Activated B cell treated with CpG ODN at 0.5 μM for 24 hours (primary cell): ENCODE measurements around the gene TRAF1. TPM values are rescaled to one million over a fixed set of nuclear protein-coding genes. Genes with fewer than 3 reads are reported as not detected.

Source experiments
- ATAC-seq: fragments of 200-7000 bp; cut with Tn5 transposase; one replicate; pipeline ENCODE4 v1.10.0; 2021; ENCODE audit warnings: low read depth, mild to moderate bottlenecking, moderate library complexity
- CTCF ChIA-PET: fragments of 350-600 bp; sonication (Branson Sonifier 250); formaldehyde crosslinking; loops from one replicate; lab custom pipeline; 2021; ENCODE audit warnings: antibody characterized with exemption; lab: Charles Lee
- POLR2A ChIA-PET: fragments of 350-600 bp; sonication (Branson Sonifier 250); formaldehyde crosslinking; loops from one replicate; lab custom pipeline; 2021; ENCODE audit warnings: antibody characterized with exemption; lab: Charles Lee
- DNase-seq: peaks from one replicate; pipeline ENCODE4 v3.0.0; 2022
- H3K27ac Mint-ChIP-seq: one replicate; pipeline ENCODE4 v1.8.0; 2020; ENCODE audit warnings: mixed read lengths
- H3K27me3 Mint-ChIP-seq: one replicate; pipeline ENCODE4 v1.8.0; 2021; ENCODE audit warnings: mixed read lengths
- H3K36me3 Mint-ChIP-seq: one replicate; pipeline ENCODE4 v1.8.0; 2021; ENCODE audit warnings: low read depth, mixed read lengths
- H3K4me1 Mint-ChIP-seq: one replicate; pipeline ENCODE4 v1.8.0; 2021; ENCODE audit warnings: mixed read lengths
- H3K4me3 Mint-ChIP-seq: one replicate; pipeline ENCODE4 v1.8.0; 2020; ENCODE audit warnings: mild to moderate bottlenecking, mixed read lengths
- H3K9me3 Mint-ChIP-seq: one replicate; pipeline ENCODE4 v1.8.0; 2020; ENCODE audit warnings: mixed read lengths
- CTCF ChIP-seq: fragments of 200-600 bp; IDR thresholded peaks from one replicate; pipeline ENCODE4 v1.8.0; 2022; ENCODE audit warnings: antibody characterized with exemption, mild to moderate bottlenecking
- intact Hi-C: fragments of 100-400 bp; cut with micrococcal nuclease; formaldehyde crosslinking; loops from one replicate; pipeline ENCODE4 v1.15.1; 2024
- total RNA-seq: library from RNA; stranded (reverse); gene quantifications from 2 replicates; pipeline ENCODE4 v1.2.3, GENCODE V29; 2022

TRAF1 gene
- total RNA-seq, 1 donor from 2014 or later: 130 TPM

GRCh38 chr9:120893611-120894307 is 32.8 kb downstream of the TRAF1 start:
- peak; percentile 15 for ATAC-seq
- intact Hi-C loops: no loop called here
- H3K9me3 Mint-ChIP-seq: no peaks in the 10 kb centered on the region
- no peaks in the 10 kb centered on the region for H3K36me3 Mint-ChIP-seq
- DNase-seq: no peak
- no peak for TF ChIP-seq CTCF
- peak overlapping the region; percentile 61 for H3K4me3 Mint-ChIP-seq
- H3K27me3 Mint-ChIP-seq: no peaks in the 10 kb centered on the region
- H3K4me1 Mint-ChIP-seq: peaks cover 58% of the 10 kb centered on the region
- H3K27ac Mint-ChIP-seq: peak overlapping the region; percentile 90
- ChIA-PET POLR2A (interaction anchor here (0.6 to 12.1 kb wide), 11 partner anchors 10 to 51 kb away, joined by 3 to 179 read pairs (median 7); partner anchors contain the start of genes PHF19 and TRAF1), CTCF (interaction anchor here (0.8 to 1.2 kb wide), 2 partner anchors 10 to 33 kb away, joined by 3 read pairs; partner anchors contain the start of gene TRAF1)

- Mint-ChIP-seq H3K4me3 (peak overlapping the region; percentile 61), H3K27me3 (no peaks in the 10 kb centered on the region), H3K4me1 (peaks cover 60% of the 10 kb centered on the region), H3K9me3 (no peaks in the 10 kb centered on the region), H3K27ac (peak overlapping the region; percentile 90), H3K36me3 (no peaks in the 10 kb centered on the region)
- ChIA-PET CTCF (interaction anchor here (0.8 to 2.0 kb wide), 5 partner anchors 10 to 51 kb away, joined by 3 to 7 read pairs (median 3); partner anchors contain the start of gene TRAF1), POLR2A (interaction anchor here (0.6 to 12.1 kb wide), 17 partner anchors 9 to 1335 kb away, joined by 3 to 179 read pairs (median 5); partner anchors contain the start of genes FBXW2, PHF19, RAB14 and TRAF1)
- intact Hi-C loops: loop anchor here (1.0 kb wide), 8 partner anchors 16 to 179 kb away; partner anchors contain the start of genes PHF19 and TRAF1
- no peak for TF ChIP-seq CTCF
- ATAC-seq (peak; percentile 82), DNase-seq (no peak)
Observed at GRCh38 chr9:120892748-120893610, 33.6 kb downstream of the TRAF1 start.

GRCh38 chr9:120891884-120892747 is 34.5 kb downstream of the TRAF1 start:
- Mint-ChIP-seq H3K4me1 (peaks cover 56% of the 10 kb centered on the region), H3K4me3 (peak overlapping the region; percentile 61), H3K9me3 (no peaks in the 10 kb centered on the region), H3K36me3 (no peaks in the 10 kb centered on the region), H3K27ac (peak overlapping the region; percentile 90), H3K27me3 (no peaks in the 10 kb centered on the region)
- intact Hi-C loops: loop anchor here (1.0 kb wide), 8 partner anchors 15 to 180 kb away; partner anchors contain the start of genes PHF19 and TRAF1
- POLR2A ChIA-PET: interaction anchor here (1.0 to 12.1 kb wide), 11 partner anchors 11 to 310 kb away, joined by 3 to 179 read pairs (median 9); partner anchors contain the start of genes FBXW2, PHF19, RAB14 and TRAF1
- ATAC-seq (peak; percentile 55), DNase-seq (no peak)
- no peak for TF ChIP-seq CTCF
- CTCF ChIA-PET: interaction anchor here (0.8 to 2.0 kb wide), 7 partner anchors 12 to 52 kb away, joined by 3 to 7 read pairs (median 3); partner anchors contain the start of gene TRAF1

GRCh38 chr9:120891245-120891883 is 35.2 kb downstream of the TRAF1 start:
- ChIA-PET CTCF (interaction anchor here (0.9 to 2.0 kb wide), 4 partner anchors 11 to 40 kb away, joined by 3 to 7 read pairs (median 4); no protein-coding TSS in a partner anchor), POLR2A (interaction anchor here (1.0 to 12.1 kb wide), 11 partner anchors 10 to 310 kb away, joined by 3 to 179 read pairs (median 9); partner anchors contain the start of genes FBXW2, PHF19, RAB14 and TRAF1)
- no peak for ATAC-seq
- H3K4me1 Mint-ChIP-seq: peaks cover 56% of the 10 kb centered on the region
- no peaks in the 10 kb centered on the region for H3K9me3 Mint-ChIP-seq
- no peak for TF ChIP-seq CTCF
- no peaks in the 10 kb centered on the region for H3K36me3 Mint-ChIP-seq
- no peak overlapping the region for H3K4me3 Mint-ChIP-seq
- peak overlapping the region; percentile 90 for H3K27ac Mint-ChIP-seq
- DNase-seq: no peak
- intact Hi-C loops: no loop called here
- no peaks in the 10 kb centered on the region for H3K27me3 Mint-ChIP-seq
